ENCODE measurements around the gene CDON.

DNA sequence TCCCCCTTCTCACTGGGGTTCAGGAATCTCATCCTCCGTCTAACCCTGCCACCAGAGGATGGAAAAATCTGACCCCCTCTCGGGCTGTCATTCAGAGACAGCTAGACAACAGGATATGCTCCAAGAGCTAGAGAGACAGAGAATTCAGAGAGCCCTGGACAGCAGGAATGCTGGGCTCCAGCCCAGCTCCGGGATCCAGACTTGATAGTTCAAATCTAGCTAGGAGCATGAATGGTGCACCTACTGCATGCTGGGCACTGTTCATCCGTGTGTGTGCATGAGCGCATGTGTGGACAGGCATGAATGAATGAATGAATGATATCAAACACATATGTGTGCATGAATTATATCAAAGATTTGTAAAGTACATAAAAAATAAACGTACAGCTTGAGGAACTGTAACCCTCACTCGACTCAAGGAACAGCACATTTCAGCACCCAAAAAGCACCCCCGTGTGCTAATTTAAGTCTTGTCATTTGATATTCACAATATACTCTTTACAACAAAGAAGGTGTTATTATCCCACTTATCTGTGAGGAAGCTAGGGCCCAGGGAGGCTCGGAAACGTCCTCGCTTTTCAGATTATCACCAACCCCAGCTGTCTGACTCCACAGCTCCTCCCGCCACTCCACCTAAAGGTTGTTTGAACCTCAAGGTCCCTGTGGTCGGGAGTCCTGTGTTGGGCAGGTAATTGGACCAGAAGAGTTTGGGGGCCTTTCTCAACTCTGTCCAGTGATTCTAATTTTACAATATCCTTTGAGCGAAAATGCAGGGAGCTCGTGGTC lies 117.5 kb downstream of the CDON start:
- TF ChIP-seq, protein P1, sequence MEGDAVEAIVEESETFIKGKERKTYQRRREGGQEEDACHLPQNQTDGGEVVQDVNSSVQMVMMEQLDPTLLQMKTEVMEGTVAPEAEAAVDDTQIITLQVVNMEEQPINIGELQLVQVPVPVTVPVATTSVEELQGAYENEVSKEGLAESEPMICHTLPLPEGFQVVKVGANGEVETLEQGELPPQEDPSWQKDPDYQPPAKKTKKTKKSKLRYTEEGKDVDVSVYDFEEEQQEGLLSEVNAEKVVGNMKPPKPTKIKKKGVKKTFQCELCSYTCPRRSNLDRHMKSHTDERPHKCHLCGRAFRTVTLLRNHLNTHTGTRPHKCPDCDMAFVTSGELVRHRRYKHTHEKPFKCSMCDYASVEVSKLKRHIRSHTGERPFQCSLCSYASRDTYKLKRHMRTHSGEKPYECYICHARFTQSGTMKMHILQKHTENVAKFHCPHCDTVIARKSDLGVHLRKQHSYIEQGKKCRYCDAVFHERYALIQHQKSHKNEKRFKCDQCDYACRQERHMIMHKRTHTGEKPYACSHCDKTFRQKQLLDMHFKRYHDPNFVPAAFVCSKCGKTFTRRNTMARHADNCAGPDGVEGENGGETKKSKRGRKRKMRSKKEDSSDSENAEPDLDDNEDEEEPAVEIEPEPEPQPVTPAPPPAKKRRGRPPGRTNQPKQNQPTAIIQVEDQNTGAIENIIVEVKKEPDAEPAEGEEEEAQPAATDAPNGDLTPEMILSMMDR (IDR thresholded peaks at IDR 0.05; ENCODE audit: low read depth, low read length, poor library complexity, severe bottlenecking) = no peak
- no peak for TF ChIP-seq EZH2phosphoT487 (IDR thresholded peaks at IDR 0.05; ENCODE audit: borderline replicate concordance, low read length)

Measured in DOHH2 (cell line).